ENCODE measurements around the gene SLC35D1.

SLC35D1 gene

DNA sequence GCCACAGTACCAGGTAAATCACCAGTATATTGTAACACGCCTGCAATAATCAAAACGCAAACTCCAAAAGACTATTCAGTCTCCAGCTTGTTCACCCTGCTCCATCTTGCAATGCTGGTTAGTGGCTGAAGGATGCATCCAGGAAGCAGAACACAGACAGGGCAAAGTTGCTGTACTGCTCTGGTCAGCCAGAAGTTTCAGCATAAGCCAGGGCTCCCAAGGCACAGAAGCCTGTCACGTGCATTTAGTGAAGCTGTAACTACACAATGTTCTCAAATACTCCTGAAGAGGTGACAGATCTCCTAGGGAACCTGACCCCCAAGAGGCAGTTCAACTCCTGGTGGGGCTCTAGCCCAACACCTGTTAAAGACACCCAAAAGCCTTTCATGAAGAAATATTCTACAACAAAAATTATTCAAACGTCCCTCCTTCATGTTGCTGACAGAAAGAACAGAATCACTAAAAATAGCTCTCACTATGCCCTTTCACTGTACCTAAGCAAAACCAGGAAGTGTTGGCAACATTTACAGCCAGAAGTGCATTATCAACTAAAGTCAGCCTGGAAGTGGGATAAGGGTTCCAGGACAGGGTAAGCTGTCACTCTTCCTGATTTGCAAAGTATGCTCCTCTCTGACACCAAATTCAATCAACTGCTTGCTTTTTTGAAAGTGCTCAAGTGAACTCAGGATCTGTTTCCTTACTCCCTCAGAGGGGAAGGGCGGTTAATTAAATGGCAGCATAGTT lies 52.1 kb downstream of the SLC35D1 start:
- TF ChIP-seq PAX5 (IDR thresholded peaks at IDR 0.05; ENCODE audit: insufficient read depth, low read length, severe bottlenecking) (no peak), POLR2AphosphoS5 (IDR thresholded peaks at IDR 0.05; ENCODE audit: low read depth, low read length) (no peak), POLR2A (IDR thresholded peaks at IDR 0.05; ENCODE audit: low read depth, low read length) (no peak), SPI1 (IDR thresholded peaks at IDR 0.05; ENCODE audit: low read depth, low read length) (no peak), POU2F2 (IDR thresholded peaks at IDR 0.05; ENCODE audit: low read depth, low read length) (no peak), TAF1 (IDR thresholded peaks at IDR 0.05; ENCODE audit: low read depth, low read length) (no peak)
- DNase-seq (ENCODE audit: insufficient read length, low spot score) (no peak), FAIRE-seq (peak; percentile 57)

DNA sequence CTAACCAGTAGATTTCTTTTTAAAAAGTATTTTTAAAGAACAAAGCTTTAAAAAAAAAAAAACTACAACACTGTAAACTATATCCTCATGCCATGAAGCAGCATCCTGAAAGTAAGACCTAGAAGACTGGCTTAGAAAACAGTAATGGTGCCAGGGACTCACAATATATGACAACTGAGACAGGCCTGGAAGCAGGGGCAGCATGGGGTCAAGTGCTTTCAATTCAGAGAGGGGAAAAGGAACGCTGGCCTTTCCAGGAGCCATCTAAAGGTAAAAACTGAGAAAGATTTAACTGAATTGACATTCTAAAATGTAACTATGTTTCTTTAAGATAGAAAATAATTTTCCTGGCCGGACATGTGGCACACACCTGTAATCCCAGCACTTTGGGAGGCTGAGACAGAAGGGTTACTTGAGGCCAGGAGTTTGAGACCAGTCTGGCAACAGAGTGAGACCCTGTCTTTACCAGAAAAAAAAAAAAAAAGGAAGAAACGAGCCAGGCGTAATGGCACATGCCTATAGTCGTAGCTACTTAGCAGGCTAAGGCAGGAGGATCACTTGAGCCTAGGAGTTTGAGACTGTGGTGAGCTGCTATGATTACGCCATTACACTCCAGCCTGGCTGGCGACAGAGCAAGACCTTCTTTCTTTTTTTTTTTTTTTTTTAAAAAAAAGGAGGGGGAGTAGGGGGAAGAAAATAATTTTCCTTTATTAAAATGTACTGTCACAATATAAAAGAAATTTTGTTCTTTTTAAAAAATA lies 54.1 kb downstream of the SLC35D1 start:
- FAIRE-seq: no peak
- TF ChIP-seq POLR2A (IDR thresholded peaks at IDR 0.05; ENCODE audit: low read depth, low read length) (no peak), PAX5 (IDR thresholded peaks at IDR 0.05; ENCODE audit: insufficient read depth, low read length, severe bottlenecking) (no peak), TAF1 (IDR thresholded peaks at IDR 0.05; ENCODE audit: low read depth, low read length) (no peak), POLR2AphosphoS5 (IDR thresholded peaks at IDR 0.05; ENCODE audit: low read depth, low read length) (no peak), SPI1 (IDR thresholded peaks at IDR 0.05; ENCODE audit: low read depth, low read length) (no peak), POU2F2 (IDR thresholded peaks at IDR 0.05; ENCODE audit: low read depth, low read length) (no peak)
- no peak for DNase-seq (ENCODE audit: insufficient read length, low spot score)

DNA sequence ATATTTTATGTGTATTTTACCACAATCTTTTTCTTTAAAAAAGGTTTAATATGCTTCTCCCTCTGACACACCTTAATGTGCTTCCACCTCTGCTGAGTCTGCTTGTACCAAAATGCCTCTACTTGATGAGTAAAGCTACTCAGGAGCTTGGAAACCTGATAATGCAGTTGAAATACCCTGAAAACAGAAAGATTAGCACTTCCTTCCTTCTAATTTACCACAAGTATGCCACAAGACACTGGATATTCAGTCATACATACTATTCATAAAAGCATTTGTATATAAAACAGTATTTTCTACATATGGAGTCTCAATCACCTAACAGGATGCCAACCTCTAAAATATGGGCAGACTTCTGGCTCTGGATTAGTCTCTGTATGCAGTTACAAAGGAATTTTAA lies 55.0 kb downstream of the SLC35D1 start:
- TF ChIP-seq POLR2AphosphoS5 (IDR thresholded peaks at IDR 0.05; ENCODE audit: low read depth, low read length) (no peak), POLR2A (IDR thresholded peaks at IDR 0.05; ENCODE audit: low read depth, low read length) (no peak), SPI1 (IDR thresholded peaks at IDR 0.05; ENCODE audit: low read depth, low read length) (no peak), TAF1 (IDR thresholded peaks at IDR 0.05; ENCODE audit: low read depth, low read length) (no peak)
- no peak for DNase-seq (ENCODE audit: insufficient read length, low spot score)

DNA sequence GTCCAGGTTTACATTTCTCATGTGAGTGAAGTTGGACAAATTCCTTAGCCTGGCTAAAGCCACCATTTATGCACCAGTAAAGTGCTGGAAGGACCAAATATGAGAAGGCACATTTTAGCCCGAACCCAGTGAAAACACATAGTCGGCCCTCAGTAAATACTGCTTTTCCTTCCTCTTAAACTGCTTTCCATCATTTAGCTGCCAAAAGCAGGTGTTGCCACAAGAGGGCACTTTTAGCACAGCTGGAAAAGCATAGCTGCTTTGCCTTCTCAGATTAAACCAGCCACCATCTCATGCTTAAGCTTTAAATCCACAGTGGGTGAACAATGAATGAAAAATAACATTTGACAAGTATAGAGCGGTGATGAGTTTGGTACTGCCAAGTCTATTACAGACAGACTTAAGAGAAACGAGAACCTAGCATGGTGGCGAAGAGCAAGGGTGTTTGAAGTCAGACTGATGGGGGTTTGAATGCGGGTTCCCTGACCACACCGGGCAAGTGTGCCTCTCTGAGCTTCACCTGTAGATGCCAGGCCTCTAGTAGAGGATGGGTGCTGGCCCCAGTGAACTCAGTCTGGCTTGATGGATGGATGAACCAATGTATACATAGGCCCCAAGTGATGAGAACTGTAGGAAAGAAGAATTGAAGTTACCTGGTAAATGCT lies 57.8 kb downstream of the SLC35D1 start:
- DNase-seq (ENCODE audit: insufficient read length, low spot score) (peak; percentile 22), FAIRE-seq (peak; percentile 92)
- no peak for TF ChIP-seq POLR2A (IDR thresholded peaks at IDR 0.05; ENCODE audit: low read depth, low read length)
- TF ChIP-seq SPI1 (IDR thresholded peaks at IDR 0.05; ENCODE audit: low read depth, low read length): no peak
- TF ChIP-seq PAX5 (IDR thresholded peaks at IDR 0.05; ENCODE audit: insufficient read depth, low read length, severe bottlenecking): no peak
- TF ChIP-seq TAF1 (IDR thresholded peaks at IDR 0.05; ENCODE audit: low read depth, low read length): no peak
- no peak for TF ChIP-seq POU2F2 (IDR thresholded peaks at IDR 0.05; ENCODE audit: low read depth, low read length)
- no peak for TF ChIP-seq POLR2AphosphoS5 (IDR thresholded peaks at IDR 0.05; ENCODE audit: low read depth, low read length)

More for the DNA sequence above, 55.0 kb downstream of the SLC35D1 start:
- FAIRE-seq: no peak

DNA sequence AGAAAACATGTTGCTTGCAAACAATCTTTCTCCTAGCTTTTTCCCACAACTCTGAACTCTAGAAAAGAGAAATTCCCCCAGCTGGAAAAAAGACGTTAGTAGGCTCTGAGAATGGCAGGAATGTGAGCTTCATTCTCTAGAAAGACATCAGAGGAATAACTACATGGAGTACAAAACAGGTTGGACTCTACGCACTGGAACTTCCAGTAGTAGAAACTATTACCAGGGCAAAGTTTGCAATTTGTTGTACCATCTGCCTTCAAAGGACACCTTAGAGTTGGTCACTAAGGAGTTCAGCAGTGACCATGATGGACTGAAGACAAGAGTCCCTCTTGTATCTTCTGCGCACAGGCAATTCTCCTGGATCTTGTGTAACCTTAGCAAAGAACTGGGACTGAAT lies 60.9 kb downstream of the SLC35D1 start:
- FAIRE-seq: no peak
- no peak for TF ChIP-seq PAX5 (IDR thresholded peaks at IDR 0.05; ENCODE audit: insufficient read depth, low read length, severe bottlenecking)
- no peak for TF ChIP-seq POLR2A (IDR thresholded peaks at IDR 0.05; ENCODE audit: low read depth, low read length)
- TF ChIP-seq POLR2AphosphoS5 (IDR thresholded peaks at IDR 0.05; ENCODE audit: low read depth, low read length): no peak
- TF ChIP-seq SPI1 (IDR thresholded peaks at IDR 0.05; ENCODE audit: low read depth, low read length): no peak
- no peak for TF ChIP-seq POU2F2 (IDR thresholded peaks at IDR 0.05; ENCODE audit: low read depth, low read length)
- TF ChIP-seq TAF1 (IDR thresholded peaks at IDR 0.05; ENCODE audit: low read depth, low read length): no peak
- no peak for DNase-seq (ENCODE audit: insufficient read length, low spot score)

DNA sequence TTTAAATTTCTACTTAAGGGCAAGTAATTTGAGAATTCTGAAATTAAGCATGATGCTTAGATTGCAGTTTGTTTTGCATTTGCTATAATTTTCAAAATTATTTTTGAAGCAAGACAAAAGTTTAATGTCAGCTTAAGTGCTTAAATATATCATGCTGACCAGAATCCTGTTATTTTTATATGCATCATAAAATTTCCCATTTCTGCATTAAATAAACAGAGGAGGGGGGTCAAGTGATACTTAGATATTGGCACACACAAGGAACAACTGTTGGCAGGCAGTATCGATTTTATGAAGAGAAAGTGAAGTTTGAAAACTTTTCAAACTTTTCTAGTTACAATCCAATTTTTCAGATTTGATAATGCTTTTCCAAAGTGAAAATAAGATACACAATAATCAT lies 68.1 kb downstream of the SLC35D1 start:
- TF ChIP-seq SPI1 (IDR thresholded peaks at IDR 0.05; ENCODE audit: low read depth, low read length) (no peak), POU2F2 (IDR thresholded peaks at IDR 0.05; ENCODE audit: low read depth, low read length) (no peak), POLR2AphosphoS5 (IDR thresholded peaks at IDR 0.05; ENCODE audit: low read depth, low read length) (no peak), TAF1 (IDR thresholded peaks at IDR 0.05; ENCODE audit: low read depth, low read length) (no peak), POLR2A (IDR thresholded peaks at IDR 0.05; ENCODE audit: low read depth, low read length) (no peak), PAX5 (IDR thresholded peaks at IDR 0.05; ENCODE audit: insufficient read depth, low read length, severe bottlenecking) (no peak)
- DNase-seq (ENCODE audit: insufficient read length, low spot score) (no peak), FAIRE-seq (peak; percentile 33)

DNA sequence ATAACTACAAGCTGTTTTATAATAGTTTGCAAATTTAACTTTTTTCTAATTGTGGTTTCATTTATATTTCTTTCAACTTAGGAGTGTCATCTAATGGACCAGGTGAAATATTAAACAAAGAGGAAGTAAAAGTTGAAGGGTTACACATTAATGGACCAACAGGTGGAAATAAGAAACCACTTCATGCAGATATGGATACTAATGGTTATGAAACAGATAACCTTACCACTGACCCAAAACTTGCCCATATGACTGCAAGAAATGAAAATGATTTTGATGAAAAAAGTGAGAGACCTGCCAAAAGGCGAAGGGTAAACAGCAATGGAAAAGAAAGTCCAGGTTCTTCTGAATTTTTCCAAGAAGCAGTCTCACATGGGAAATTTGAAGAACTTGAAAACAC lies 69.5 kb downstream of the SLC35D1 start:
- DNase-seq (ENCODE audit: insufficient read length, low spot score) (no peak), FAIRE-seq (peak; percentile 75)
- TF ChIP-seq TAF1 (IDR thresholded peaks at IDR 0.05; ENCODE audit: low read depth, low read length): no peak
- TF ChIP-seq SPI1 (IDR thresholded peaks at IDR 0.05; ENCODE audit: low read depth, low read length): no peak
- no peak for TF ChIP-seq POLR2A (IDR thresholded peaks at IDR 0.05; ENCODE audit: low read depth, low read length)
- TF ChIP-seq POLR2AphosphoS5 (IDR thresholded peaks at IDR 0.05; ENCODE audit: low read depth, low read length): no peak
- TF ChIP-seq POU2F2 (IDR thresholded peaks at IDR 0.05; ENCODE audit: low read depth, low read length): no peak

DNA sequence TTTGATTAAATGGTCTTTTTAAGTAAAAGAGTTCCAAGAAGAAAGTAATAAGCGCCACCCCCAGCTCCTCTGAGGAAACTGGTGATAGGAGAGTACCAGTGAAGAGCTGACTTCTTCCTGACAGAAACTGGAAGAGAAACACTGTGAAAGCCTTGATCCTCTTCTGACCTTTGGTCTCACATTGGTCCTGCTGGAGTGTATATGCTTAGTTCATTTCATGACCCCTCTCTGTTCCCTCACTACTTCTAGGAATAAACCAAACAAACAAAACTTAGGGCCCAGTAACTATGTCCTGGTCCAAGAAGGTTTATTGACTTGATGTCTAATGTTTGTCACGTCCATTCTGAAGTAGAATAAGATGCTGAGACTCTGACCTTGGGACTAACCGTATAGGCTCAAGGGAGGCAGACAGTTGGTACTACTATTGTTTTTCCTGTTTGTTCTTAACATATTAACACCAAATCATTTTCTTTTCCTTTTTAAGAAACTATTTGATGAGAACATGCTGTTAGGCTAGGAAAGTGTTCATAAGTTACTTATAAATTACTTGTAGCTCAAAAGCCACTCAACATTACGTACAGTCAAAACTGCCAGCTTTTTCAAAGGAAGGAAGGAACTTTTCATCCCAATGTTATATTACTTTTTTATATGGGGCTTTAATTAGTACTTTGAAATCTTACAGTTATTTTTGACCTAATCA lies 71.2 kb downstream of the SLC35D1 start:
- FAIRE-seq: peak; percentile 26
- DNase-seq (ENCODE audit: insufficient read length, low spot score): no peak
- no peak for TF ChIP-seq SPI1 (IDR thresholded peaks at IDR 0.05; ENCODE audit: low read depth, low read length)
- TF ChIP-seq TAF1 (IDR thresholded peaks at IDR 0.05; ENCODE audit: low read depth, low read length): no peak
- TF ChIP-seq POU2F2 (IDR thresholded peaks at IDR 0.05; ENCODE audit: low read depth, low read length): no peak
- TF ChIP-seq POLR2A (IDR thresholded peaks at IDR 0.05; ENCODE audit: low read depth, low read length): no peak
- TF ChIP-seq POLR2AphosphoS5 (IDR thresholded peaks at IDR 0.05; ENCODE audit: low read depth, low read length): no peak
- no peak for TF ChIP-seq PAX5 (IDR thresholded peaks at IDR 0.05; ENCODE audit: insufficient read depth, low read length, severe bottlenecking)

Measured in GM12891 (cell line).